ENCODE measurements around the gene SCRN2.
A peak's percentile ranks its signal among the peaks of the same experiment; 100 is the strongest.

Gene SCRN2

DNA sequence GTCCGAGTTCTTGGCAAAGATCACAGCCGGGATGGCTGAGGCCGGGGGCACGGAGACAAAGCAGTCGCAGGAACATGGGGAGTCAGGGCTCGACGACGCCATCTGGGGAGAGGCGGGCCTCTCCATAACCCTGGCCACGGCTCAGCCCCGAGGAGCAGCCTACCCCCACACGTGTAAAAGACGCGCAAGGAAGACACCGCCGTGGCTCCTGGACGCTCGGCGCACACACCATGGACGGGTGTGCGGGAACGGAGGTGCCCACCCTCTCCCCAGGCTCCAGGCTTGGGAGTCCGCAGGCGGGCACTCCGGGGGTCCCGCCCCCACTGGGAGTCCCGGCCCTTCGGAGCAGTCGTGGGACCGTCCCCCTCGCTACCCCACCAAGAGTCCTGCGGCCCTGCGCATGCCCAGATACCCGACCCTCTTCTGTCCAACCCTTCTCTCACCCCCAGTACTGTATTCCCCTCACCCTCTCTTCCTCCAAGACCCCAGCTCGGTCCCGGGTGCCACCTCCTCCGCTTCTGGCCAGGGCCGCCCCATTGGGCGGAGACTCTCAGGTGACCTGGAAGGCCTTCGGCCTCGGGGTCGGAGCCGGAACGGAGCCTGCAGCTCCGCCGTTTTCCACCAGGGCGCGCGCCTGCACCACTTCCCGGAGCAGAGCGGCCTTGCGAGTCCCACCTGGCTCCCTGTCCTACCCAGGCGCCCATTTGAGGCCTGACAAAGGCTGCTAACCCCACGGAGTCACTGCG is at the start of gene SCRN2:
Gene SCRN2, minus strand, starts transcription at position 532 of the 746 bp plus-strand sequence. Its CDS starts 430 bp downstream, at position 102.
- ChIA-PET CTCF (interaction anchor here (0.5 to 4.1 kb wide), 21 partner anchors 10 to 349 kb away, joined by 3 to 102 read pairs (median 5); partner anchors contain the start of genes CBX1, LRRC46, MRPL10 and OSBPL7), POLR2A (ENCODE audit: low non-redundant PET) (interaction anchor here (1.0 to 1.9 kb wide), 2 partner anchors 55 to 56 kb away, joined by 3 to 9 read pairs; partner anchors contain the start of gene SP2)
- H3K27ac ChIP-seq = peak within 1 kb of the TSS; percentile 73
- peak; percentile 79 for DNase-seq (ENCODE audit: low spot score)
- TF ChIP-seq, protein P1, sequence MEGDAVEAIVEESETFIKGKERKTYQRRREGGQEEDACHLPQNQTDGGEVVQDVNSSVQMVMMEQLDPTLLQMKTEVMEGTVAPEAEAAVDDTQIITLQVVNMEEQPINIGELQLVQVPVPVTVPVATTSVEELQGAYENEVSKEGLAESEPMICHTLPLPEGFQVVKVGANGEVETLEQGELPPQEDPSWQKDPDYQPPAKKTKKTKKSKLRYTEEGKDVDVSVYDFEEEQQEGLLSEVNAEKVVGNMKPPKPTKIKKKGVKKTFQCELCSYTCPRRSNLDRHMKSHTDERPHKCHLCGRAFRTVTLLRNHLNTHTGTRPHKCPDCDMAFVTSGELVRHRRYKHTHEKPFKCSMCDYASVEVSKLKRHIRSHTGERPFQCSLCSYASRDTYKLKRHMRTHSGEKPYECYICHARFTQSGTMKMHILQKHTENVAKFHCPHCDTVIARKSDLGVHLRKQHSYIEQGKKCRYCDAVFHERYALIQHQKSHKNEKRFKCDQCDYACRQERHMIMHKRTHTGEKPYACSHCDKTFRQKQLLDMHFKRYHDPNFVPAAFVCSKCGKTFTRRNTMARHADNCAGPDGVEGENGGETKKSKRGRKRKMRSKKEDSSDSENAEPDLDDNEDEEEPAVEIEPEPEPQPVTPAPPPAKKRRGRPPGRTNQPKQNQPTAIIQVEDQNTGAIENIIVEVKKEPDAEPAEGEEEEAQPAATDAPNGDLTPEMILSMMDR (conservative IDR thresholded peaks at IDR 0.05; ENCODE audit: low read depth) = peak; percentile 99

- ChIA-PET POLR2A (ENCODE audit: low non-redundant PET) (interaction anchor here (0.7 kb wide), 1 partner anchor 47 kb away, joined by 4 read pairs; no protein-coding TSS in a partner anchor), CTCF (interaction anchor here (0.5 to 6.7 kb wide), 21 partner anchors 10 to 314 kb away, joined by 3 to 102 read pairs (median 5); partner anchors contain the start of genes LRRC46, MRPL10, SCRN2 and SP6)
- peak; percentile 64 for DNase-seq (ENCODE audit: low spot score)
- TF ChIP-seq, protein P1 (conservative IDR thresholded peaks at IDR 0.05; ENCODE audit: low read depth) = peak; percentile 96
- no peak overlapping the region for H3K27ac ChIP-seq
These were observed 48.9 kb upstream of the SCRN2 start for GRCh38 chr17:47889734-47890529.

DNA sequence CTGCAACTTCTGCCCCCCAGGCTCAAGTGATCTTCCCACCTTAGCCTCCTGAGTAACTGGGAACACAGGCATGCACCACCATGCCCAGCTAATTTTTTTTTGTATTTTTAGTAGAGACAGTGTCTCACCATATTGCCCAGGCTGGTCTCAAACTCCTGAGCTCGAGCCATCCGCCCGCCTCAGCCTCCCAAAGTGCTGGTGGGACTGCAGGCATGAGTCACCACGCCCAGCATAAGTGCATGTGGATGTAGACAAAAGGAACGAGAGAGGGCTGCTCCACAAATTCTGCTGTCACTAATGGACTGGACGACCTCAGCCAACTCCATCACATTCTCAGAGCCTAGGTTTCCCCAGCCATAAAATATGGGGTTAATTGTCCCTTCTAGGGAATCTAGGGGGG is 47.2 kb upstream of the SCRN2 start:
- TF ChIP-seq, protein P1 (conservative IDR thresholded peaks at IDR 0.05; ENCODE audit: low read depth) = no peak
- H3K27ac ChIP-seq = no peak overlapping the region
- no peak for DNase-seq (ENCODE audit: low spot score)
- POLR2A ChIA-PET (ENCODE audit: low non-redundant PET) = no interaction called here
- CTCF ChIA-PET = interaction anchor here (4.4 to 6.7 kb wide), 2 partner anchors 44 to 48 kb away, joined by 77 to 102 read pairs; partner anchors contain the start of gene SCRN2

GRCh38 chr17:47884905-47885730 is 44.0 kb upstream of the SCRN2 start:
- TF ChIP-seq, protein P1 (conservative IDR thresholded peaks at IDR 0.05; ENCODE audit: low read depth) = no peak
- no peak for DNase-seq (ENCODE audit: low spot score)
- peak overlapping the region; percentile 67 for H3K27ac ChIP-seq
- POLR2A ChIA-PET (ENCODE audit: low non-redundant PET) = no interaction called here
- CTCF ChIA-PET = interaction anchor here (0.7 to 6.1 kb wide), 4 partner anchors 35 to 83 kb away, joined by 3 to 78 read pairs (median 9); partner anchors contain the start of gene SCRN2

DNA sequence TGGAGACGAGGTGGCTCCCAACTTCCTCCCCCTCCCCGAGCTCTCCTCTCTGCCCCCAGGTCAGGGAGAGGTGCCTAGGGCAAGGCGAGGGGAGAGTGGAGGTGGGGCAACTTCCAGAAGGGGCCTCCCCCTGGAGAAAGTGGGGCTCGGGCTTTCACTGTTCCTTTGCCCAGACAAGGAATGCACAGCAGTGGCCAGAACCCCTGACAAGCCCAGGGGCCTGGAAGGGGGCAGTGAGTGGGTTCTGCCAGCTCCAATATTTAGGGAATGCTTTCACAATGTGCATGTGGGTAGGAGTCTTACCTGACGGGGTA is 43.3 kb upstream of the SCRN2 start:
- DNase-seq (ENCODE audit: low spot score) = no peak
- ChIA-PET POLR2A (ENCODE audit: low non-redundant PET) (no interaction called here), CTCF (interaction anchor here (2.6 to 6.1 kb wide), 2 partner anchors 37 to 43 kb away, joined by 15 to 78 read pairs; partner anchors contain the start of gene SCRN2)
- peak overlapping the region; percentile 67 for H3K27ac ChIP-seq
- TF ChIP-seq, protein P1 (conservative IDR thresholded peaks at IDR 0.05; ENCODE audit: low read depth) = no peak

Data from RWPE1 (cell line).